Activated gamma-delta T cell treated with Interleukin-2 at 50 U/mL for 16 hours (primary cell): Measurements from ENCODE around the gene DENND4B.

ENCODE experiments used
- DNase-seq: peaks from one replicate; pipeline ENCODE4 v3.0.0-alpha.2; 2020

DENND4B gene

GRCh38 chr1:153880962-153881361 is 65.6 kb downstream of the DENND4B start:
- peak; percentile 21 for DNase-seq

DNA sequence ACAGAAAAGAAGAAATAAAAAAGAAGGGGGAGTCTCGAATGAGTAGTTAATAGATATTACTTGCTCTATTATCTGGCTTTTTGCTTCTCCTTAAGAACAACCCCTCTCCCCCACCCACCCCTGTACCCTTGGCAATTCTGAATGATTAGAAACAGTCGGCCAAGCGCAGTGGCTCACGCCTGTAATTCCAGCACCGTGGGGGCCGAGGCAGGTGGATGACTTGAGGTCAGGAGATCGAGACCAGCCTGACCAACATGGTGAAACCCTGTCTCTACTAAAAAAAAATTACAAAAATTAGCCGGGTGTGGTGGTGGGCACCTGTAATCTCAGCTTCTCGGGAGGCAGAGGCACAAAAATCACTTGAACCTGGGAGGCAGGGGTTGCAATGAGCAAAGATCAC is 66.5 kb downstream of the DENND4B start:
- DNase-seq: no peak
